HUES64 (cell line): Measurements from ENCODE around the gene ZXDC.

Experiments used
- H3K27ac ChIP-seq: 2 replicates; pipeline ENCODE4 v1.7.0; 2013; ENCODE audit warnings: low read depth, low read length, inconsistent platforms
- H3K27me3 ChIP-seq: 2 replicates; pipeline ENCODE4 v1.6.1; 2013; ENCODE audit warnings: mild to moderate bottlenecking, low read length; ENCODE audit not compliant: insufficient read depth
- H3K36me3 ChIP-seq: 2 replicates; pipeline ENCODE4 v1.6.1; 2013; ENCODE audit warnings: mild to moderate bottlenecking, low read length; ENCODE audit not compliant: insufficient read depth
- H3K4me1 ChIP-seq: 2 replicates; pipeline ENCODE4 v1.6.1; 2013; ENCODE audit warnings: mild to moderate bottlenecking, low read length, moderate library complexity; ENCODE audit not compliant: insufficient read depth
- H3K4me3 ChIP-seq: 2 replicates; pipeline ENCODE4 v1.5.1; 2013; ENCODE audit warnings: mild to moderate bottlenecking, low read length, moderate library complexity
- H3K9ac ChIP-seq: 2 replicates; pipeline ENCODE4 v1.6.1; 2013; ENCODE audit warnings: mild to moderate bottlenecking, low read depth, low read length
- H3K9me3 ChIP-seq: 2 replicates; pipeline ENCODE4 v1.6.1; 2013; ENCODE audit warnings: low read depth, low read length; ENCODE audit not compliant: insufficient read depth
- WGBS: fragments of 150-250, 120-280 bp; methylation state at CpG from one replicate; pipeline ENCODE4 v1.1.7; 2013; ENCODE audit warnings: missing lambda C conversion rate; 5-methylcytosine and 5-hydroxymethylcytosine counted together

Gene ZXDC

DNA sequence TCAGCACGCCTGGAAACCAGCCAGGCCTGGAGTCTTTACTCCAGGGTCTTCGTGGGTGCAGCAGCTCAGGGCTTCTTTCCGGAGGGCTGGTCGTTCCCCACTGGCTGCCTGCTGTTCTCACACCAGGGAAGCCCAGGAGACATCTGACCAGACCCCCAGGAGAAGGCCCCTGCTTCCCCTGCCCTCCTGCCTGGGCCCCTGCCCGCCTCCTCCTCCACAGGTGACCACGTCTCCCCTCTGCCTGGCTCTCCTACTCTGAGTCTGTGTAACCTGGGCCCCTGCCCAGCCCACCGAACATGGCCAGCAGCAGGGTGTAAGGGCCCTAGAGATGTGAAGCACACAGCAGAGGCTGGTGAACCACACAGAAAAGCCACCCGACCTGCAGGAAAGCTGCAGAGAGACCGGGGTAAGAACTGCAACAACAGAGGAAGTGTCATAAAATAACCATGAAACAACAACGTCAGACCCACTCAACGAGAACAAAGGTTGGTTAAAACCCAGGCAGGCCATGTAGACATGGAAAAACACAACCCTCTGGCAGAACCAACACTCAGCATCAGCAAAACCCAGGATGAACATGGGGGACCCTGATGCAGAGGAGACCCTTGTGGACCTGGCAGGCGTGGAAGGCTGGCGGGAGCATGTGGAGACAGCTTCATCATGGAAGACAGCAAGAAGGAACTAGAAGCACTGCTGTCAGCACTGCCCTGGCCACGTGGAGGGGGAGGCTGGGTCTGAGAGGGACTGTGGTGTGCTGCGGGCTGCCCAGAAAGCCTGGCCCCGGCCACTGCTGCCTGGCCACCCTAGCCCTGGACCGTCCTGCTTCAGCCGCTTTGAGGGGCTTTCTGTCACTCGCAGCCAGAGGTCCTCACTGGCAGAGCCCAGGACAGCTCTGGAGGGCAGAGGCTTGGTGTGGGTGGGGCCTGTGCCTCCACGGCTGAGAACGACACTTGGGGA lies 21.5 kb upstream of the ZXDC start:
- Histone ChIP-seq H3K27me3 (no peaks in the 10 kb centered on the region), H3K9me3 (no peaks in the 10 kb centered on the region), H3K4me1 (peaks cover 4% of the 10 kb centered on the region; the same call in 1 of the 2 replicates), H3K36me3 (no peaks in the 10 kb centered on the region), H3K27ac (no peak overlapping the region), H3K4me3 (no peak overlapping the region), H3K9ac (no peak overlapping the region)
- WGBS, result 89% methylated on average over 21 of the region's 21 CpGs

DNA sequence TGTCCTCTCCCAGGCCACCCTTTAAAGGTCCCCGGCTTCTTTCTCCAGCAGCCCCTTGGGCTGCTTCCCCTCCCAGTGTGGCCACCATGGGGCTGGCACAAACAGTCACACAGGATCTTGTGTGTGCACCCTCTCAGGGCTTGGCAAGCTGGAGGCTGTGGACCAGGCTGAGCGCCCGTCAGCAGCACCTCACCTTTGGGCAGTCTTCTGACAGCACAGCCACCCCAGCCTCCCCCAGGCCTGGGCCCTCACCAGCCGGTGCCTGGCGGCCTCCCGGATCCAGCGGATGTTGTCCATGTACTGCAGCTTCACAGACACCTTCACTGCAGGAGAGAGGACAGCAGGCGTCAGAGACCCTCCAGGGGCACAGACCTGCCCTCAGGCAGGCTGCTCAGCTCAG lies 20.1 kb upstream of the ZXDC start:
- Histone ChIP-seq H3K9me3 (no peaks in the 10 kb centered on the region), H3K4me1 (0 out of 2 replicates have a peak, but pooled peaks cover 4% of the 10 kb centered on the region), H3K9ac (no peak overlapping the region), H3K36me3 (no peaks in the 10 kb centered on the region), H3K4me3 (no peak overlapping the region), H3K27me3 (no peaks in the 10 kb centered on the region), H3K27ac (no peak overlapping the region)
- WGBS, result 94% methylated on average over 8 of the region's 8 CpGs

DNA sequence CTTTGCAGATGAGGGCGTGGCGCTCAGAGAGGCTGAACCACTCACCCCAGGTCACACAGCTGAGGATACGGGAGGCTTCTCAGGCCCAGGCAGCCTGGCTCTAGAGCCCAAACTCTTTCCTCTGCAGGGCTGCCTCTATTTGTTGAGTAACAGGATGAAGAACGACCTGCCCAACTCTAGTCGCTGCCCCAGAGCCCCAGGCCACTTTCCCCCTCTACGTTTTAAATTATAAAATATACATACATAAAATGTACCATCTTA lies 19.2 kb upstream of the ZXDC start:
- H3K9ac ChIP-seq, result no peak overlapping the region
- no peak overlapping the region for H3K4me3 ChIP-seq
- WGBS, result 97% methylated on average over 6 of the region's 6 CpGs
- 0 out of 2 replicates have a peak, but pooled peaks cover 4% of the 10 kb centered on the region for H3K4me1 ChIP-seq
- no peaks in the 10 kb centered on the region for H3K9me3 ChIP-seq
- no peaks in the 10 kb centered on the region for H3K27me3 ChIP-seq
- H3K27ac ChIP-seq, result no peak overlapping the region
- no peaks in the 10 kb centered on the region for H3K36me3 ChIP-seq

DNA sequence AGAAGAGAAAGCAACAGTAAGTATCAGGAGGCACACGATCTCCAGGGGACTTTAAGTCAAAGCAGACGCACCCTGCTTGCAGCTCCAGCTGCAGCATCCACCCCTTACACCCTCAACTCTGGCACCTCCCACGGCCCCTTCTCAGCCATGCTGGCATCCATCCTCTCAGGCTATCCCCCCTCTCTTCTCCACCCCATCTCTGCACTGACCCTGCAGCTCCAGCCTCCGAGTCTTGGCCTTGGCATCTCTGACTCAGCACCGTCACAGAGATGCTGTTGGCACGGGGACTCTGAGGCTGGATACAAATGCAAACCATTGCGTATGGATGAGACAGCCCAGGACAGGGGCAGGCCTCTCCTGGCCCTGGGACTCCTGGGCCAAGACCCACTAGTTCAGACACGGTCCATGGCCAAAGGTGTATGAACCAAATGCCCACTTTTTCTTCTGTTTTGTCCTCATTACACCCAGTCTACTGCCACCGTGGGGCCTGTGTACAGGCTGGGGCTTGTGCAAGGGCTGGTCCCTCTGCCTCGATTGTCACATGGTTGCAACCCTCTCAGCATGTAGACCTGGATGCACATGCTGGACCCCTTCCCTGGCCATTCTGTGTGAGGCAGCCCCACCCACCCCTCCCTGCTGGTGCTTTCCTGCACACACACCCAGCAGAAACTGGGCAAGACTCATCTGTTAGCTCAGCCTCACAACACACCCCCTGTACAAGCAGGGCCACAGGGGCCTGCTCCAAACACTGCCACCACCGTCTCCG lies 18.7 kb upstream of the ZXDC start:
- Histone ChIP-seq H3K4me1 (0 out of 2 replicates have a peak, but pooled peaks cover 4% of the 10 kb centered on the region), H3K9ac (no peak overlapping the region), H3K36me3 (no peaks in the 10 kb centered on the region), H3K9me3 (no peaks in the 10 kb centered on the region), H3K27ac (no peak overlapping the region), H3K4me3 (no peak overlapping the region), H3K27me3 (no peaks in the 10 kb centered on the region)
- 86% methylated on average over 12 of the region's 12 CpGs for WGBS

DNA sequence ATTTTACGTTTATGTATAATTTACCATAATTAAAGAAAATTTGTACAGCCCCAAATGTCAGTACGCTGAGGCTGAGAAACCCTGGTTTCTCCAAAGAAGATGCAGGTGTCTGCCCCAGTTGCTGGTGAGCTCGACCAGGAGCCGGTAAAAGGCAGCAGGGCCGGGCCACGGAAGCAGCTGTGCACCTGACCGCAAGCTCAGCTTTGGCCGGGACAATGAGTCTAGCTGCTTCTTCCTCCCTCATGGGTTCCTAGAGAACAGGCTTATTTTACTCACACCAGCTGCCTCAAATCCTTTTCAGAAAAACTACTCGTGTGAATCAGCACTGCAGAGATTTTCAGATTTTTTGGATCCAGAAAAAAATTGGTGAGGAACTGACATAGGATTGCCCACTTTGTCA lies 18.0 kb upstream of the ZXDC start:
- Histone ChIP-seq H3K27ac (no peak overlapping the region), H3K9me3 (no peaks in the 10 kb centered on the region), H3K4me3 (no peak overlapping the region), H3K36me3 (no peaks in the 10 kb centered on the region), H3K27me3 (no peaks in the 10 kb centered on the region), H3K9ac (no peak overlapping the region), H3K4me1 (0 out of 2 replicates have a peak, but pooled peaks cover 3% of the 10 kb centered on the region)
- 94% methylated on average over 8 of the region's 9 CpGs for WGBS

DNA sequence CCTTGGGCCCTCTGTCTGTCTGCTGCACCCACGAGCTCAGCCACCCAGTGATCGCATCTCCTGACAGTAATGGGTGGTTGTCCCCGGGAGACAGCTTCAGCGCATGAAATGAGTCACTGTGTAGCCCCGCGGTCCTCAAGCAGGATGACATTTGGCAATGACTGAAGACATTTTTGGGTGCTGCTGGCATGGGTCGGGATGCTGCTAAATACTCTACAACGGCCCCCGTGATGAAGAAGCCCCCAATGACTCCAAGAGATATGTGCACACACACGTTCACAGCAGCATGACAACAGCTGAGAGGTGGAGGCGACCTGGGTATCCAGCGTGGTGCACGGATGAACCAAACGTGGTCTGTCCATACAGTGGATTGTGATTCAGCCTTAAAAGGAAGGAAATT lies 17.4 kb upstream of the ZXDC start:
- WGBS, result 91% methylated on average over 14 of the region's 14 CpGs

DNA sequence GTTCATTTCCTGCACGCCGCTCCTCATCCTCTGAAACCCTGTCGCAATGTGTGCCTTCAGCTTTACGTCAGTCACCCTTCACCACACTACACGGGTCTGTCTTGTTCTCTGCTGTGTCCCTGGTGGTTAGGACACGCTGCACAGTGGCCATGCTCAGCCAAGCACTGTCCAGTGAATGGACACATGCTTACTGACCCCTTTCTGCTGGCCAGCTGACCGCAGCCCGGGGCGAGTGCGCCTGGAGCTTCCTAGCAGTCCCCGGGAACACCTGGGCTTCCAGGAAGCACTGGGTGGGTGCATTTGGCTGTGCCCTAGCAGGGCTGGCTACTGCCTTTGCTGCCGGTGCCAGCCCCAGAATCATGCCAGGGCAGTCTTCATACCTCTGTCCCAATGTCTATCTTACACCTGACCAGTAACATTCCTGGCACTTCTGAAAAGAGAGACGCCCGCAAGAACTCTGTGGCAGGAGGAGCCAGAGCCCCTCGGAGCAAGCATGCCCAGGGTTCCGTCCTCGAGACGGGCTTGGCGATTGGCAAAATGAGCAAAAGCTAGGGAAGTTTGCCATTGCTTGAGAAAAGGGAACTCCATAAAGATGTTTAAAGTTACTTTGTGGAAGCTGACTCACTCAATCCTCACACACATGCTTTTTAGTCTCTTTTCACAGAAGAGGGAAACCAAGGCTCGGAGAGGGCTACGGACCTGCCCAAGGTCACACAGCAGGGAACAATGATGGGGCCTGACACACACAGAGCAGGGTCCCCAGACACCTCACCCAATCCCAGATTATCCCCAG lies 15.7 kb upstream of the ZXDC start:
- H3K4me1 ChIP-seq, result no peaks in the 10 kb centered on the region
- H3K36me3 ChIP-seq, result no peaks in the 10 kb centered on the region
- H3K9me3 ChIP-seq, result no peaks in the 10 kb centered on the region
- no peak overlapping the region for H3K4me3 ChIP-seq
- 94% methylated on average over 21 of the region's 21 CpGs for WGBS
- no peaks in the 10 kb centered on the region for H3K27me3 ChIP-seq
- H3K9ac ChIP-seq, result no peak overlapping the region
- H3K27ac ChIP-seq, result no peak overlapping the region

More for the DNA sequence above, 17.4 kb upstream of the ZXDC start:
- no peaks in the 10 kb centered on the region for H3K4me1 ChIP-seq
- no peak overlapping the region for H3K27ac ChIP-seq
- H3K9me3 ChIP-seq, result no peaks in the 10 kb centered on the region
- no peak overlapping the region for H3K9ac ChIP-seq
- H3K27me3 ChIP-seq, result no peaks in the 10 kb centered on the region
- H3K4me3 ChIP-seq, result no peak overlapping the region
- no peaks in the 10 kb centered on the region for H3K36me3 ChIP-seq

DNA sequence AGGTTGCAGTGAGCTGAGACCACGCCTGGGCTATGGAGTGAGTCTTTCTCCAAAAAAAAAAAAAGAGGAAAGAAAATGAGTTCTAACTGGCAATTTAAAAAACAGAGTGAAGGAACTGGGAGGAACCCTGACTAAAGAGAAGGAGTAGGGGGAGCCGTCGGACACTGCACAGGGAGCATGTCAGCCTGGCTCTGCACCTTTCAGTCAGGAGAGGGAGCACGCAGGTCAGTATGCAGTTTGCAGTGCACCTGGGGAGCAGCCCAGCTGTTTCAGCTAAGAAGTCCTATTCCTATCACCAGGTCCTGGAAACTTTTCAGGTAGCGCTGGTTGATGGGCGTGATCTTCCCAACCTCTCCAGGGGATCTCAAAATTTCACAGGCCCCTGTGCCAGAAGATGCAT lies 14.9 kb upstream of the ZXDC start:
- Histone ChIP-seq H3K9ac (no peak overlapping the region), H3K9me3 (no peaks in the 10 kb centered on the region), H3K4me3 (no peak overlapping the region), H3K4me1 (peaks cover 2% of the 10 kb centered on the region), H3K36me3 (no peaks in the 10 kb centered on the region), H3K27me3 (no peaks in the 10 kb centered on the region), H3K27ac (no peak overlapping the region)
- 74% methylated on average over 6 of the region's 6 CpGs for WGBS

DNA sequence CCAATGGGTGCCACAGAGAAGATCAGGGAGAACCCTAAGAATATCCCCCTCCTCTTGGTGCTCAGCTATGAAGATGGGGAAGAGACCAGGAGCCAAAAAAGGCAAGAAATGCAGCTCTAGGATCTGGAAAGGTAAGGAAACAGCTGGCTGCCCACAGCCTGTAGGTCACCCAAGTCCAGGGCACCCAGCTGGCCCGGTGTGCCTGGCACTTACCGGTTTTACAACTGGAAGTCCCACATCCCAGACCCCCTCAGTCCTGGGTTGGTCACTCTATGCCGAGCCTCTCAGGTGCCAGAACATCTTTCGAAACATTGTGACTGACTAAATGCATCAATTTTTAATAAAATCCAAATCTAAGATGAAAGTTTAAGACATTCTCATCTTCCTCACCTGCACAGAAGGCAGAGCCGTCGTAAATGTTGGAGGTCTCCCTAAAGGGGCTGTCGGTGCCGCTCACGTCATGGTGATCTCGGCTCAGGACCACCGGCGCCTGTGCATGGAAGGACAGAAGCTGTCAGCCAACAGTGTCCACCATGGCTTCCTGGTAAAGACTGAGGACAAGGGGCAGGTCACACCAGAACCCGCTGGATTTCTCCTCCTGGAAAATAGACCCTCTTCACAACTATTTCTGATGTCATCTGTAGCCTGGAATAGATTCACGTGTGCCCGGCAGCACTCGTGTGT lies 13.3 kb upstream of the ZXDC start:
- Histone ChIP-seq H3K9ac (no peak overlapping the region), H3K4me3 (no peak overlapping the region), H3K36me3 (no peaks in the 10 kb centered on the region), H3K27ac (no peak overlapping the region), H3K27me3 (no peaks in the 10 kb centered on the region), H3K9me3 (no peaks in the 10 kb centered on the region), H3K4me1 (peaks cover 18% of the 10 kb centered on the region)
- WGBS, result 94% methylated on average over 16 of the region's 16 CpGs

DNA sequence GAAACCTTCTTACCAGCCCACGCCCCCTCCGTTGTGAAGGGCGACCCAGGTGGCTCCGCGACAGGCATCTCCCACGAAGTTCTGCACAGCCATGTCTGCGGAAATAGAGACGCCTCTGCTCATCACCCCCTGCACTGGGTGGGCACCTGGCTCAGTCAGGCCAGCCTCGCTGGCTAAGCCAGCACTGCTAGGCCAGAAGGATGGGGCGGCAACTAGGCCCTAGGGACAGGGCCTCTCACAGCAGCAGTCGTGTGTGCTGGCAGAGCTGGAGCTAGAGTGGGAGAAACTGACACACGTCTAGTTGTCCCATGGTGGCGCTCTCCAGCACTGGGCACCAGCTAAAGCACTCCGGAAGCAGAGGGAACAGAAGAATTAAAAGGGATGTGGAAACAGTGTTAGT lies 12.5 kb upstream of the ZXDC start:
- H3K36me3 ChIP-seq, result no peaks in the 10 kb centered on the region
- no peak overlapping the region for H3K9ac ChIP-seq
- 85% methylated on average over 14 of the region's 14 CpGs for WGBS
- no peak overlapping the region for H3K4me3 ChIP-seq
- no peaks in the 10 kb centered on the region for H3K27me3 ChIP-seq
- H3K9me3 ChIP-seq, result no peaks in the 10 kb centered on the region
- peaks cover 18% of the 10 kb centered on the region for H3K4me1 ChIP-seq
- no peak overlapping the region for H3K27ac ChIP-seq
